ENCODE data around the gene NISCH.

DNA sequence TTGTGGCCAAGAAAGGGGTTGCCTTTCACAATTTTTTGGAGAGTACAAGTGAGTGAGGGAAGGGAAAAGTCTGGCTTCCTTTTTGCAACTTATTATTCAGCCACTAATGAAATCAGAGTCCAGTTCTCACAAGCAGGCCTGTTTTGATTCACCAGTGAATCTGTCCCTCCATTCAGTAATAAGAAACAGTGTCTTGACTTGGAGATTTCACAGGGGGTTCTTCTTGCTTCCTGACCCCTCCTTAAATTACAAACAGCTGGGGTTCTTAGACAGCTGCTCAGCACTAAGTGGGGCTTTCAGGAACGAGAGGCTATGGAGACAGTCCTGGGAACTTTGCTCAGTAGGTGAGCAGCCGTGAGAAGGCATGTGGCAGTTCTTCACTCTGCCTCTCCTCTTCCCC lies 35.0 kb upstream of the NISCH start:
- no peak for TF ChIP-seq SP1 (IDR thresholded peaks at IDR 0.05)
- TF ChIP-seq, protein P1, sequence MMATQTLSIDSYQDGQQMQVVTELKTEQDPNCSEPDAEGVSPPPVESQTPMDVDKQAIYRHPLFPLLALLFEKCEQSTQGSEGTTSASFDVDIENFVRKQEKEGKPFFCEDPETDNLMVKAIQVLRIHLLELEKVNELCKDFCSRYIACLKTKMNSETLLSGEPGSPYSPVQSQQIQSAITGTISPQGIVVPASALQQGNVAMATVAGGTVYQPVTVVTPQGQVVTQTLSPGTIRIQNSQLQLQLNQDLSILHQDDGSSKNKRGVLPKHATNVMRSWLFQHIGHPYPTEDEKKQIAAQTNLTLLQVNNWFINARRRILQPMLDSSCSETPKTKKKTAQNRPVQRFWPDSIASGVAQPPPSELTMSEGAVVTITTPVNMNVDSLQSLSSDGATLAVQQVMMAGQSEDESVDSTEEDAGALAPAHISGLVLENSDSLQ (IDR thresholded peaks at IDR 0.05), result no peak
- no peak for TF ChIP-seq ZNF384 (IDR thresholded peaks at IDR 0.05)

Measured in HEK293T (cell line).